Body of pancreas (tissue), 4 donors: Measurements from ENCODE around the gene NUCB2.

Experiments used
- POLR2A ChIP-seq, 3 donors: fragments of 450-650 bp; IDR thresholded peaks; one replicate each; pipeline ENCODE4 v1.6.1; 2016; ENCODE audit warnings: antibody characterized with exemption in 3 of 3, mild to moderate bottlenecking in 2 of 3
- TF ChIP-seq, protein P1 (sequence below), 7 experiments: fragments of 450-650 bp in 4 of 7; fragments of 200-600 bp in 3 of 7; sonication (generic) in 3 of 7; IDR thresholded peaks; one replicate each; pipeline ENCODE4 v1.5.1; 2016 to 2019; ENCODE audit warnings: antibody characterized with exemption in 7 of 7

DNA sequence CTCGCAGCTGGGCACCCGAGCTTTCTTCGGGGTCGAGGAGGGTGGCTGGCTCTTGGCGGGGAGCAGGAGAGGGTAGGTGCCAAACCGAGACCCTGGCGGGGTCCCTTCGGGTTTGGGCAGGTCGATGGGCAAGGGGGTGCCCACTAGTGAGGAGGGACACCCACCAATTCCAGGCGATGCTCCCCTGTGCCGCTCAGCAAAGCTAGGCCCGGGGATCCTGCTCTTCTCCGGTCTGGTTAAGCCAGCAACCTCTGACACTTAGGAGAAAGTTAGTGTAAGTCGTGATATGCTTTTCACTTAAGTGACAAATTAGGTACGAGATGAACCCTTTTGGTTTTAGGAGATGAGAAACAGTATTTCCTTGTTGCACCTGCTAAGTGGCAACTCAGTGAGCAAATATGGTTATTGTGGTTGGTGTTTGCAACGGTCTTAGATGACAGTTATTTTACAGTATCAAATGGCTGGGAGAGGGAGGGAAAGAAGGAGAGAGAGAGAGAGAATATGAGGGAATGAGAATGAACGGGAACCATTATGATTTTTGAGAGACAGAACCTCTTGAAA, 565 bp downstream of the NUCB2 start:
- TF ChIP-seq, protein P1, sequence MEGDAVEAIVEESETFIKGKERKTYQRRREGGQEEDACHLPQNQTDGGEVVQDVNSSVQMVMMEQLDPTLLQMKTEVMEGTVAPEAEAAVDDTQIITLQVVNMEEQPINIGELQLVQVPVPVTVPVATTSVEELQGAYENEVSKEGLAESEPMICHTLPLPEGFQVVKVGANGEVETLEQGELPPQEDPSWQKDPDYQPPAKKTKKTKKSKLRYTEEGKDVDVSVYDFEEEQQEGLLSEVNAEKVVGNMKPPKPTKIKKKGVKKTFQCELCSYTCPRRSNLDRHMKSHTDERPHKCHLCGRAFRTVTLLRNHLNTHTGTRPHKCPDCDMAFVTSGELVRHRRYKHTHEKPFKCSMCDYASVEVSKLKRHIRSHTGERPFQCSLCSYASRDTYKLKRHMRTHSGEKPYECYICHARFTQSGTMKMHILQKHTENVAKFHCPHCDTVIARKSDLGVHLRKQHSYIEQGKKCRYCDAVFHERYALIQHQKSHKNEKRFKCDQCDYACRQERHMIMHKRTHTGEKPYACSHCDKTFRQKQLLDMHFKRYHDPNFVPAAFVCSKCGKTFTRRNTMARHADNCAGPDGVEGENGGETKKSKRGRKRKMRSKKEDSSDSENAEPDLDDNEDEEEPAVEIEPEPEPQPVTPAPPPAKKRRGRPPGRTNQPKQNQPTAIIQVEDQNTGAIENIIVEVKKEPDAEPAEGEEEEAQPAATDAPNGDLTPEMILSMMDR (IDR thresholded peaks at IDR 0.05): no peak
- TF ChIP-seq POLR2A (IDR thresholded peaks at IDR 0.05): no peak
